ENCODE measurements around the gene CELSR1.
"Not testable (repeated sequence)": the region's sequence is repeated elsewhere in the genome, so short reads cannot be mapped to it uniquely, and the experiment has no call there.

The CELSR1 gene

DNA sequence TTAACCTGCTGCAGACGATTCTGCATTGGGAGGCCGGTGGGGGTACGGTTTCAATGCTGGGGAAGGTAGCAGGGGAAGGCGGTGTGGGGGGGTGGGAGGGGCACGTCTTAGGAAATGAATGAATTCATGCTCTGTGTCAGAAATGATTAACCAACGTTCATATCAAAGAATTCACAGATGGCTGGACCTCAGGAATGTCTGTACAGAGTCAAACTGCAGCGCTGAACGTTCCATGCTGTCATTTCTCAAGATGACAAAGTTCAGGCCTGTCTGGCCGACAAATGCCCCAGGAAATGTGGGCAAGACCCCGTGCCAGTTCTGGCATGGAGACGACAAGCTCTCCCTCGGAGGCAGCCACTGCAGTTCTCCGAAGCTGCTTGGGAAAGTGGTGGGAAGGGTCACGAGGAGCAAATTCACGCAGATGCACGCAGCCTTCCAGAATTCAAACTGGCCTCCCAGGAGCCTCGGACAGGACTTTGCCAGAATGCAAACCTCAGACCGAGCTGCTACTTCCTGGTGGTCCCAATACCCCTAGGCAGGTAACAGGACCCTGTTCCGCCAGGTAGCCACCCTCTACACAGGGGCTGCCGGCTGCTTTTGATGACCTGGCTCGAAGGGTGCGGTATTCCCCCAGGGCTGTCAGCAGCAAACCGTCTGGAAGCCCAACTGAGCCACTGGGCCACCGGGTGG, 120.4 kb downstream of the CELSR1 start:
- no peak for DNase-seq (ENCODE audit: low read depth)

DNA sequence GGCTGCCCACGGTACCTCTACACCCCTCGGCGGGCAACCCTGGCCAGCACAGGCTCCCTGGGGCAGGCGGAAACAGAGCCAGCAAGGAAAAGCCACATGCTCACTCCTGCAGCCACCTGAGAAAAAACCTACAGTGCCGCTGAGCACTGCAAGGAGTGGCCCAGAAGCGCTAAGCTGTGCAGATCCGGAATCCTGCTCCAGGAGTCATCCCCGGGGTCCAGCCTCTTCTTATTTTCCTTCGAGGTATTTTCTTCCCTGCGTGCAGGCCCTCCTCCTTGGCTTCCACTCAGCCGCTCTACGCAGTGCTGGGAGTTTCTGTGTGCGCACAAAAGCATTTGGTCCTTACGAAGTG, 120.9 kb downstream of the CELSR1 start:
- no peak for DNase-seq (ENCODE audit: low read depth)

DNA sequence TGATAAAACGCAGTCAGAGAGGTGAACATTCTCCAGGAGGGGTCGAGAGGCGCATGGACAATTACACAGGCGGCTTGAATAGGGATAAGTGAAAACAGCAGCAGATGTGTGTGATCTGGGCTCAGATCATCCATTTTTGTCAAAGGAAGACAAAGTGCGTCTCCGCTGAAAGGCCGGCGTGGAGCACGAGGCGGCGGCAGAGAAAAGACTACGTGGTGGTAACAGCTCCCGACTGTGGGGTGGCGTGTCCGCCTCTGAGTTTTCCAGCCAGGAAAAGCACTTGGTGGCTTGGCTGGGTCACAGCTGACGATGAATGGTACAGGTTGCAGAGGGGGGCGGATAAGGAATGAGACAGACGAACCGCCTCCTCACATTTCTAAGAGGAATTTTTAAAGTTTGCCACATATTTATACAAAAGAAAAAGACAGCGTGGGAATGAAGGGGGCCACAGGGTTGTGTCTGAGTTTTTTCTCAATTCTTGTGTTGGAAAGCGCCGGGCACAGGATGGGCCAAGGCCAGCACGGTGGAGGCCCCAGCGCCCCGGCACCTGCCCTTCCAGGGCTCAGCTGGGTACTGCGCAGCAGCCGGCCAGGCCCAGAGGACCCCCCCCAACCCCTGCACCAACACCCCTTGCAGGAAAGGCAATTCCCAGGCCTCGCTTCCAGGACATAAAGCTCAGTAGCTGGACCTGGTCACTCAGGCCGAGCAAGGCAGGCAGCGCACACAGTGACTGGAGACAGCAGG, 121.5 kb downstream of the CELSR1 start:
- no peak for DNase-seq (ENCODE audit: low read depth)

DNA sequence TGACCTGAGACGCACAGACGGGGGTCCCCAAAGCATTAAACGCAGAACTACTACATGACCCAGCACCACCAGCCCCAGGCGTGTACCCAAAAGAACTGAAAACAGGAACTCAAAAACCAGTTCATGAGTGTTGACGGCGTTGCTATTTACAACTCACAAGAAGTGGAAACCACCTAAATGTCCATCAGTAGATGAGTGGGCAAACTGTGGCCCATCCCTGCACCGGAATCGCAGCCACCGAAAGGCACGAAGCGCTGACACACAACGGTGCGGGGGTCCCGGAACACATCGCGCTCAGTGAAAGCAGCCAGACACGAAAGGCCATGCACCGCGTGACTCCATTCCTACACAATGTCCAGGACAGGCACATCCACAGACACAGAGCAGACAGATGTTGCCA, 122.7 kb downstream of the CELSR1 start:
- DNase-seq (ENCODE audit: low read depth) = no peak

DNA sequence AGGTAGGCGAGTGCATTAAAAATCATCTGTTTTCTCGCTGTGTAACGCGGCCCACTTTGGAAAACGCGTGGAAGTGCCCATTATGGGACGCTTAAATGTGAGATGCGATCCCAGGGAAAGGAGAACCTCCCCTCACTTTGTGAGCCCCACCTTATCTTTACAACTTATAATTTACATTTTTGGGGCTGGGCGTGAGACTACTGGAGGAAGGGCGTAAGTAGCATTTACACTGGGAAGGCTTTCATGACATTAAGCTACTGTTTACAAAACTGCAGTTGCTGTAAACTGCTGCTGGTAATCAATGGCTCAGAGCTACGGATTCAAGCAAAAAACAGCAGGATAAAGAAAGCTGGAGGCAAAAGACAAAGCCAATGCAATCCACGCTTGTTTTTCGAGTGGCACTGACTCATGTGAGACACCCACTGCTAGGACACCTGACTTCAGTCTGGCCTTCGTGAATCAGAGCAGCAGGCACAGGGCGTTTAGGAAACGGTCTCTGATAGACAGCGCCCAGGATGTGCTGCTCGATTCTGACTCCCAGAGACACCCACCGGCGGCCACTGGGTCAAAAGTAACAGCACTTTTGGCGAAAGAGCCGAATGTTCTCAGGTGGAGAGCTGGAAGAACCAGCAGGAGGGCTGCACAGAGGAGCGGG, 123.6 kb downstream of the CELSR1 start:
- DNase-seq (ENCODE audit: low read depth) = no peak

DNA sequence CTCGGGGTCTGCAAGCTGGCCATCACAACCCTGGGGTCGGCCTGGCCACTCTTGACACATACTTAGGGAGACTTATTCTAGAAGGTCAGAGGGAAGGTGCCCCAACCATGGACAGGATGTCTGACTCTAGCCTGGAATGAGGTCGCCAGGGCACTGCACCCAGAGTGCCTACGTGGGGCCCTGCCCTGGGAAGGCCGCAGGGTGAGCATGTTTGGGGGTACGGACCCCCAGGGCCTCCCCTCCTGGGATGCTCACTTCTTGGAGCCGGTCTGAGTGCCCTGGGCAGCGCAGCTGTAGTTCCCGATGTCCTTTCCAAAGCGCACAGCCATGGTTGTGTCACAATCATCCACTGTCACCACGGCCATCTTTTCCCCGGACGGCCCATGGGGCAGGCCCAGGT, 126.1 kb downstream of the CELSR1 start:
- DNase-seq (ENCODE audit: low read depth) = no peak

DNA sequence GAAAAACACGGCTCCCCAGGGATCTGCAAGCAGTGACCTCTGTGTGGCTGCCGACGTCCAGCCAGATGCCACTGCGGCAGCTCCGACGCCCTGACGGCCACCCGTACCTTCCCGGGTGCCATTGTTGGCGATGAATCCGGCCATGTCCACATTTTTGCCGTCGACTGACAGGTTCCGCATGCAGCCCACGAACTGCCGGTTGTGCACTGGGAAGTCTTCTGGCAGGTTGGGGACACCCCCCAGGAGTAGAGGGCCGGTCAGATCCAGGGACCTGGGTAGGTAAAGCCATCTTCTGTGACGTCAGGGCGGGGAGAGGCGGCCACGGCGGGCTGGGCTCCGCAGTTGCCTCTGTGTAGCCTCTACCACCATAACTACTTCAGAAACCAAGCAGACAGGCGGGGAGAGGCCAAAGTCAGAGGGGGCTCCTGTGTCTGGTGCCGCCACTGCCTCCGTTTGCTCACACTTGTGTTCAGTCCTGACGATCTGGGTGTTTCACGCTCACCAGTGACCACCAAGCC, 127.1 kb downstream of the CELSR1 start:
- DNase-seq (ENCODE audit: low read depth) = no peak

DNA sequence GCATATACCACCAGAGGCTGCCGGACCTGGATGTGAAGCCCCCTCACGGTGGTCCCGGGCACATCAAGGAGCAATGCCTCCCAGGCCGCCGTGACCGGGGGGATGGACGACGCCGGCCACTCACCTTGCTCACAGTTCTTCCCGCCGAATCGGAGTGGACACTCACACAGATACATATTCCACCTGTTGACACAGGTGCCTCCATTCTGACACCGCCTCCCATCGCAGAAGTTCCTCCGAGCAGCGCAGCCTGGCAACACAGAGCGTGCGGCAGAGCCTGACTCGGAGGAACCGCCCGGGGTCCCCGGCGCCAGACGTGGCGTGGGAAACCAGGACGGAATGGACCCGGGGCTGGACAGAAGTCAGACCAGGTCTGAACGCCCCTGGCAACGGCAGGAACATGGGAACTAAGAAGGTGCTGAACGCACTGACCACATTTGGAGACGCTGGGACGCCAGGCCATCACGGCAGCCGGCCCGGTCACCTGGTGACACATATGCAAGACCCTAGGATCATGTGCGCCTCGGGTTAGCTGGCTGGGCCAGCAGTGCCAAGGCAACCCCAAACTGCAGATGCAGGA, 127.7 kb downstream of the CELSR1 start:
- no peak for DNase-seq (ENCODE audit: low read depth)

DNA sequence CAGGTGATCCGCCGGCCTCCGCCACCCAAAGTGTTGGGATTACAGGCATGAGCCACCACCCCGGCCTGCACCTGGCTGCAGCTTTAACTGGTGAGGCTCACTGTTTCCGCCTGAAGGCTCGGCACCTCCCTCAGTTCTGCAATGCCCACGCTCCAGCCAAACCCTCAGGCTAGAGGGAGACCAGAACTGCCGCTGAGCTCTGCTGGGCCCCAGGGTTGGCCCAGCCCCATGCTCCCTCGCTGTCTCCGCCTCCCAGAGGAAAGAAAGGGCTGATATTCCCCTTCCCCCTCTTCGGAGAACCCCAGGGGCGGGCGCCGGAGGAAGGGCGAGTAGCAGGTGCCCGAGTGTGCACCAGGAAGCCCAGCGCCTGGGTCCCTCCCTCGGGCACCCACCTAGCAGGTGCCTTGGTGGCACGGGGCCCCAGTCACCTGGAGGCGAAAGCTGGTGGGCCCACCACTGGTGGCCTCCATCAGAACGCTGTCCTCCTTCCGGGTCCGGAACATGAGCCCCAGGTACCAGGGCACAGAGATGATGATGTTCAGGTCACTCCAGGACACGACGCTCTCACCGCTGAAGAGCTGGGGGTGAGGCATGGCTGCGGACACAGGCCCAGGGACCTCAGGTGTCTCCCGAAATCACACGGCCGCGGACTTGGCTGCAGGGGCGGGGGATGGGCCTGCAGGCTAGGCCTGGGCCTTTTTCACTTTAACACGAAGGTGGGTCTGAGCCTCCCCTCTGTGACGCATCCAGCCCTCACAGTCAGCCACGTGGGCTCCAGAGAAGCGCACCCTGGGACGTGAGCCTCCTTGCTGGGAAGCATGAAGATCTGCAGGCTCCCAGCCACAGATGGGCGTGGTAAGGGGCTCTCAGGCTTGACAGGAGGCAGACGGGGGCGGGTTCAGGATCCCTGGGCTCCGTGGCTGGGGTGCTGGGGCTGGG, 128.6 kb downstream of the CELSR1 start:
- no peak for DNase-seq (ENCODE audit: low read depth)

DNA sequence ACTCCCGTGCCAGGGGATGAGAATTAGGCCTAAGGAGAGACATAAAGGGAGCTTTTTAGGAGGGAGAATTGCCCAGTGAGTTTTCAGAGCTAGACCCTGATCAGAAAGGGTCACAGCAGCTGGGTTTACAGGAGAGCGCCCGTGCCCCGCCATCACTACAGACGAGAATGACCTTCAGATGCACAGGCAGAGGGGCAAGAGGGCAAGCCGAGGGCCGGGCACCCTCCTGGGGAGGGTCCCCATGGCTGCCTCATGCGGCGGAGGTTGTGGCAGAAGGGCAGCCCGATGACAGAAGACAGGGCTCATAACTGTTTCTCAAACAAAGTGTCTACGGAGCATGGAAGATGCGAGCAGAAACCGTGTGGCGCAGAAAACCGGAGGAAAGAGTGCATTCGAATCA, 129.7 kb downstream of the CELSR1 start:
- DNase-seq (ENCODE audit: low read depth) = no peak

DNA sequence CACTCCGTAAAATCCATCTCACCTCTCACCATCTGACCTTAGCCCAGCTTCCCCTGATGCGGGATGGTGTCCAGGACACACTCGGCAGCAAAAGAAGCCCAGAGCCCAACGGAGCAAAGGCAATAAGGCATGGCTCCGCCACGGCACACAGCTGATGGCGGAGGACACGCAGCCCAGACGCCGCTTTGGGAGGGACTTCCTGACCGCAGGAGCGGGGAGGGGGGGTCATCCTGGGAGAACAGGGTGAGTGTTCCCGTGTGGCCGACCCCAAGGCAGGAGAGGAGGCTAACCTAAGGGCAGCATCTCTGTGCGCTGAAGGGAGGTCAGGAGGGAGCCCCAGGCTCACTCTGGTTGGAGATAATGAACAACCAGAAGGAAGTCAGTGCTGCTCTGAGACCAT, 130.6 kb downstream of the CELSR1 start:
- DNase-seq (ENCODE audit: low read depth) = no peak

DNA sequence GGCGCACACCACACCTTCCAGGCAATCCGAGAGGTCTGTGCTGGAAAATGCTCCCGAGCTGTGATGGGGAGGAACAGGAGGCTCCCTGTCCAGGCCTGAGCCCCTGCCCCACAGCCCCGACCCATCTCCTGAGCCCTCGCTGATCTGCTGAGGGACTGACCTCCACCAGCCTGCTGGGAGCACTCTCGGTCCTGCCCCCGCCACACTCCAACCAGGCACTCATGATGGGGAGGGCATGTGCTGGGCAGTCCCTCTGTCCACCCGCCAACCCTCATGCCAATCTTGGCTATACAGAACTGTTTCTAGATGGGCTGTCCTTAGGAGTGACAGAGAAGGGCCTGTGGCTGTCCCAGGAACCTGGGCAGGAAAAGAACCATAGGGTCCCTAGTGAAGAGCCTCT, 131.1 kb downstream of the CELSR1 start:
- no peak for DNase-seq (ENCODE audit: low read depth)

DNA sequence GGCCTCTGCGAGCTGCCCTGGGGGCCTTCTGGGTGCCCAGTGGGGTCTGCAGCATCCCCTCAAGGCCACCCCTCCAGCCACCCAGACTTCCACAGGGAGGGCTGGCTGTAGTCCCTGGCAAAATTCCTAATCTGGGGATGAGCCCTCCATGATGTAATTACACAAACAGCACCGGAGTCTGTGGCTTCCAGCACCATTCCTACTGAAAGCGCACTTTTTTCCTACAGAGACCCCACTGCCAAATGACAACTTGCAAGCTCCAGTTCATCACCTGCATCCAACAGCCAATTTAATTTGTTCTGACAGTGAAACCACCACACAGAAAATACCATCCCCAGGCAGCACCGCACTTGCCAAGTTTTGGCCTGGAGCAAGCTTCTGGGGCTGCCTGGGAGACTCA, 131.5 kb downstream of the CELSR1 start:
- DNase-seq (ENCODE audit: low read depth) = no peak

DNA sequence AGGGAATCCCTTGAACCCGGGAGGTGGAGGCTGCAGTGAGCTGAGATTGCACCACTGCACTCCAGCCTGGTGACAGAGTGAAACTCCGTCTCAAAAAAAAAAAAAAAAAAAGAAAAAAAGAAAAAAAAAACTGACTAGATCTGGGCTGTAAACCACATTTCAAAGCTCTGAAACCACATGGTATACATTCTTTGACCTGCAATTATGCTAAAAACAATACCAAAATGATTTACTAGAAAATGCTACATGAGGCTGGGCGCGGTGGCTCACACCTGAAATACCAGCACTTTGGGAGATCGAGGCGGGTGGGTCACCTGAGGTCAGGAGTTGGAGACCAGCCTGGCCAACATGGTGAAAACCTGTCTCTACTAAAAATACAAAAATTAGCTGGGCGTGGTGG, 133.5 kb downstream of the CELSR1 start:
- not testable (repeated sequence) for DNase-seq (ENCODE audit: low read depth)

DNA sequence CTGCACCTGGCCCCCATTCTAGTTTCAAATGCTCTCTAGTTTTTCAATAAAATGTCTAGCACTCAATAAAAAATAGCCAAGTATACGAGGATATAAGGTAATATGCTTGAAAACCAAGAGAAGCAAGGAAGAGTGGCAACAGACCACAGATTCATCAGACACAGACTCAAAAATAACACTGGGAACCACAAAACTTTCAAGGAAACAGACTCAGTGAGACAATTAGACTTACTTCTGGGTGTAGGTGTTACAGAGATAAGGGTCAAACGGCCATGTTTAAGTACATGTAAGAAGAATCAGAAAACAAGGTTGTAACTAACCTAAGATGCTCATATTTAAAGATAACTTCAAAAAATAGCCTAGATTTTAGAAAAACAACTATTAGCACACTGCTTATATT, 134.9 kb downstream of the CELSR1 start:
- no peak for DNase-seq (ENCODE audit: low read depth)

DNA sequence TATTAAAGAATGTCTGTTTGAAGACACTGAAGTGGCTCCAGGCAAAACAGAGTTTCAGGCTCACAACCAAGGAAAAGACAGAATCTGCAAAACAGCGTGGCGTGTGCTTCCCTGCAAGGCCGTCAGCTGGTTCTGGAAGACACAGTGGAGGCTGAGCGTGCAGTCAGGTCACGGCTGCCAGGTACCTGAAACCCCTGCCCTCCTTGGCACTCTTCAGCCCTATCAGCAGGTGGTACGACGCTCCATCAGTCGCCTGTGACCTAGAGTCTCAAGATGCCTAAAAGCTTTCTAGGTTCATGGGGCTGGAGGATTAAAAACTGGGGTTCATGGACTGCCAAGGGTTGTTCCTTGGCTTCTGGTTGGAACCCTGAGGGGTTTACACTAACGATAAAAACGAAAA, 136.1 kb downstream of the CELSR1 start:
- no peak for DNase-seq (ENCODE audit: low read depth)

DNA sequence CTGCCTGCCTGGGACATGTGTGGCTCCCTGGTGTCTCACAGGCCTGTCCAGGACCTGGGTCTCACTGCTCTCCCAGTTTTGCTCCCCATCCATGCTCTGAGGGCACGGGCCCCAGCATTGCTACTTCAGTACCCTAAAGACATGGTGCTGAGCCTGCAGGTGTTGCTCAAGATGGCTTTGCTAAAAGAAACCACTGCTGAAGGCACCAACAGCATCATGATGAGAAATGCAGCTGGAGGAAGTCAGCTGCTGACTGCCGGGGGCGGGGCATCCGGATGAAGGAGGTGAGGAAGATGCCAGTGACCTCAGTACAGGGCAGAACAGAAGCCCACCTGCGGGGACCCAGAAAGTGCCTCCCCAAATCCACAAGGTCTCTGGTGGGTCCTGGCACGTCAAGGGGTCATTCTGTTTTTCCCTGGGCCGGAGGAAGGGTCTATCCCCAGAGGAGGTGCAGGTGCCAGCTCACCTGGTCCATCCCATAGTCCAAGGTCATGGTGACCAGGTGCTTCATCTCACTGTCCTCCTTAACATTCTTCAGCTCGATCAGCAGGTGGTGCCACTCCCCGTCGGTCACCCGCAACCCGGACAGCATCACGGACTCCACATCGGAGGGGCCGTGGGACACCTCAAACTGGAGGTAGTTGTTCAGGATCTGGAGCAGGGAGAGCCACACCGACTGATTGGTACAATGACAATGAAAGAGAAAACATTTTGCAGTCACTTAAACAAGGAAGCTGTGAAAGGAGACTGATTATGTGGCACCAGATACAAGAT, 138.0 kb downstream of the CELSR1 start:
- DNase-seq (ENCODE audit: low read depth) = no peak

DNA sequence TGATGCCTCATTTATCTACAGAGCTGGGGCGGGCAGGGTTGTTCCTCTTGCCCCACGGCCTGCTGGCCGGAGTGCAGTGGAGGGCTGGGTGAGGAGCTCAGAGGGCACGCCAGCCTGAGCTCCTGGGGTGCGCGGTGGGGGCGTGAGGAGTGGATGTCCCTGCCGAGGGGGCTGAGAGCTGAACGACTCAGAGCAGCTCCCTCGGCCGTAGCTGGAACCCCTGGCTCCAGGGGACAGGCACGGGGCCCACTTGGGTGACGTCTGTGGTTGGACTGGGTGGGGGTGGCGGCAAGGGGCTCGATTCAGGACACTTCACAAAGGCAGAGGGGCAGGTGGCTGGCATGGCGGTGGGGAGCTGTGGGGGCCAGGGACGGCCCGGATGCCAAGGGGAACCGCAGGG, 139.5 kb downstream of the CELSR1 start:
- DNase-seq (ENCODE audit: low read depth) = no peak

DNA sequence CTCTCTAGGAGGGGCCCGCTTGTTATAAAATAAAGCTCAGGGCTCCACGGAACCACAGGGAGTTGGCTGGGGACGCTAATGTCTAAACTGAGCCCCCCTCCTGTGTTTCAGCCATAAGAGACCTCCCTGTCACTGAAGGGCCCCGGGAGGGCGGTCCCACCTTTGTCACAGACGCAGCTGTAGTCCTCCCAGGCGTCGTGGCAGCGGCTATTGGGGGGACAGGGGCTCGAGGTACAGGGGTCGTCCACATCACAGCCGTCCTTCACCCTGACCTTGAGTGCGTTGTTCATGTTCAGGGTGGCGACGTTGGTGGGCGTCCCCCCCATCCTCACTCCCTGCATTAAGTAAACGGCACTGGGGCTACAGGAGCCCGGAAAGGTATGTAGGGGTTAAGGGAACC, 139.9 kb downstream of the CELSR1 start:
- no peak for DNase-seq (ENCODE audit: low read depth)

DNA sequence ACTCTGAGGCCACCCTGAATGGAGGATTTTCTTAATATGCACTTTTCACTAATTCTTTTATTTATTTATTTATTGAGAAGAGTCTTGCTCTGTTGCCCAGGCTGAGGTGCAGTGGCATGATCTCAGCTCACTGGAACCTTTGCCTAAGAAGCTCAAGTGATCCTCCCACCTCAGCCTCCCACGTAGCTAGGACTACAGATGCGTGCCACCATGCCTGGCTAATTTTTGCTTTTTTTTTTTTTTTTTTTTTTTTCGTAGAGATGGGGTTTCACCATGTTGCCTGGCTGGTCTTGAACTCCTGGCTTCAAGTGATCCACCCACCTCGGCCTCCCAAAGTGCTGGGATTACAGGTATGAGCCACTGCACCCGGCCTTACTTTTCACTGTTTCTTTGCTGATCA, 140.4 kb downstream of the CELSR1 start:
- not testable (repeated sequence) for DNase-seq (ENCODE audit: low read depth)

DNA sequence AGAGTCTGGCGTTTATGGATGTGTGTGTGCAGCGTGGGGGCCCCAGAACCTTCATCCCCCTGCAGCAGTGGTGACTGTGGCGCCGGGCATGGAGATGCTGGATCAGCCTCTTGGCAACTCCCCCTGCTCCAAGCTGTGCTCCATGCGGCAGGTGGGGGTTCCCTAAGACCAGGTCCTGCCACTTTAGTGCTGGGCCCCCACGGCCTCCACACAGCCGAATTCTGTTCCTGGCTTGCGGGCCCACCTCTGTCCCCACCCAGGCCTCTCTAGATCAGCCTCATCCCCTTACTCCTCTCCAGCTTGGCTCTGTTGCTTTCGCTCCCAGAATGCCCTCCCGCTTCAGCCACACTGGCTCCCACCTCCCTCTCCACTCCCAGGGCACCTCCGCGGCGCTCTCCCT, 142.3 kb downstream of the CELSR1 start:
- no peak for DNase-seq (ENCODE audit: low read depth)

Data from fibroblast of gingiva (primary cell).